Measurements from ENCODE around the gene S100A9. TPM values are rescaled to one million over a fixed set of nuclear protein-coding genes. Genes with fewer than 3 reads are reported as not detected.

Gene S100A9
- total RNA-seq, 2 donors from 2014 or later: not detected

GRCh38 chr1:153362187-153362775, 4.6 kb downstream of the S100A9 start:
- Histone ChIP-seq H3K36me3 (ENCODE audit: control insufficient read depth, insufficient read depth, low read length) (no peaks in the 10 kb centered on the region), H3K9me3 (ENCODE audit: control insufficient read depth, low read length) (no peaks in the 10 kb centered on the region), H3K27me3 (ENCODE audit: control insufficient read depth, insufficient read depth, low read length, poor library complexity, severe bottlenecking) (no peaks in the 10 kb centered on the region), H3K4me3 (ENCODE audit: low read length) (no peak overlapping the region), H3K4me1 (ENCODE audit: control insufficient read depth, insufficient read depth, low read length) (no peaks in the 10 kb centered on the region), H3K27ac (ENCODE audit: low read depth, low read length) (no peak overlapping the region), H3K9ac (ENCODE audit: extremely low read depth, low read length, poor library complexity, severe bottlenecking) (no peak overlapping the region)
- Mint-ChIP-seq H3K4me1 (no peaks in the 10 kb centered on the region), H3K27ac (no peak overlapping the region), H3K4me3 (no peak overlapping the region), H3K36me3 (ENCODE audit: low read depth) (no peaks in the 10 kb centered on the region), H3K9me3 (no peaks in the 10 kb centered on the region), H3K27me3 (ENCODE audit: insufficient read depth) (peaks cover 7% of the 10 kb centered on the region)
- 87% methylated on average over 2 to 3 of the region's 3 CpGs for WGBS, 2 experiments (ENCODE audit: insufficient coverage in 1 of 2, insufficient read length in 1 of 2)
- DNase-seq: peak; percentile 20
- no peak for TF ChIP-seq CTCF (conservative IDR thresholded peaks at IDR 0.05)

GRCh38 chr1:153363641-153364040, 6.0 kb downstream of the S100A9 start:
- Mint-ChIP-seq H3K9me3 (no peaks in the 10 kb centered on the region), H3K27ac (no peak overlapping the region), H3K27me3 (ENCODE audit: insufficient read depth) (peaks cover 7% of the 10 kb centered on the region), H3K4me1 (no peaks in the 10 kb centered on the region), H3K4me3 (no peak overlapping the region), H3K36me3 (ENCODE audit: low read depth) (no peaks in the 10 kb centered on the region)
- H3K36me3 ChIP-seq (ENCODE audit: control insufficient read depth, insufficient read depth, low read length): no peaks in the 10 kb centered on the region
- no peaks in the 10 kb centered on the region for H3K9me3 ChIP-seq (ENCODE audit: control insufficient read depth, low read length)
- no peaks in the 10 kb centered on the region for H3K4me1 ChIP-seq (ENCODE audit: control insufficient read depth, insufficient read depth, low read length)
- no peak overlapping the region for H3K4me3 ChIP-seq (ENCODE audit: low read length)
- DNase-seq: peak; percentile 7
- H3K27ac ChIP-seq (ENCODE audit: low read depth, low read length): no peak overlapping the region
- 73 to 100% methylated on average over 1 to 3 of the region's 3 CpGs for WGBS, 2 experiments (ENCODE audit: insufficient coverage in 1 of 2, insufficient read length in 1 of 2)
- H3K9ac ChIP-seq (ENCODE audit: extremely low read depth, low read length, poor library complexity, severe bottlenecking): no peak overlapping the region
- no peaks in the 10 kb centered on the region for H3K27me3 ChIP-seq (ENCODE audit: control insufficient read depth, insufficient read depth, low read length, poor library complexity, severe bottlenecking)
- no peak for TF ChIP-seq CTCF (conservative IDR thresholded peaks at IDR 0.05)

- no peak overlapping the region for H3K4me3 ChIP-seq (ENCODE audit: low read length)
- no peaks in the 10 kb centered on the region for H3K36me3 ChIP-seq (ENCODE audit: control insufficient read depth, insufficient read depth, low read length)
- DNase-seq: no peak
- H3K9me3 ChIP-seq (ENCODE audit: control insufficient read depth, low read length): no peaks in the 10 kb centered on the region
- Mint-ChIP-seq H3K27me3 (ENCODE audit: insufficient read depth) (peaks cover 7% of the 10 kb centered on the region), H3K9me3 (no peaks in the 10 kb centered on the region), H3K4me3 (no peak overlapping the region), H3K36me3 (ENCODE audit: low read depth) (no peaks in the 10 kb centered on the region), H3K27ac (no peak overlapping the region), H3K4me1 (no peaks in the 10 kb centered on the region)
- H3K9ac ChIP-seq (ENCODE audit: extremely low read depth, low read length, poor library complexity, severe bottlenecking): no peak overlapping the region
- H3K27me3 ChIP-seq (ENCODE audit: control insufficient read depth, insufficient read depth, low read length, poor library complexity, severe bottlenecking): no peaks in the 10 kb centered on the region
- TF ChIP-seq CTCF (conservative IDR thresholded peaks at IDR 0.05): no peak
- H3K4me1 ChIP-seq (ENCODE audit: control insufficient read depth, insufficient read depth, low read length): no peaks in the 10 kb centered on the region
- H3K27ac ChIP-seq (ENCODE audit: low read depth, low read length): no peak overlapping the region
Observed at GRCh38 chr1:153364156-153364555, 6.5 kb downstream of the S100A9 start.

Data from endodermal cell (in vitro differentiated cells).